HCT116 (cell line): ENCODE data around the gene SDF4. TPM values are rescaled to one million over a fixed set of nuclear protein-coding genes. Genes with fewer than 3 reads are reported as not detected.

Experiments
- ATAC-seq: fragments of 200-7000 bp; cut with Tn5 transposase; 2 replicates; pipeline ENCODE4 v1.9.1; 2020; ENCODE audit warnings: mild to moderate bottlenecking, moderate library complexity
- BruUV-seq: library from RNA; stranded (reverse); fragments of 400-500 nt; replicated peaks from 2 replicates; lab custom pipeline; 2021; lab: Mats Ljungman, UMichigan
- CTCF ChIA-PET: fragments of 300-600 bp; sonication (Branson Sonifier 250); formaldehyde crosslinking; loops from one replicate; lab custom pipeline; 2021; ENCODE audit warnings: antibody characterized with exemption; lab: Charles Lee
- POLR2A ChIA-PET: fragments of 300-600, 350-600 bp; sonication (Branson Sonifier 250); formaldehyde crosslinking; loops from one replicate; lab custom pipeline; 2021; ENCODE audit warnings: antibody characterized with exemption; lab: Charles Lee
- RAD21 ChIA-PET, 2 experiments: fragments of 300-600 bp; sonication (Branson Sonifier 250); formaldehyde crosslinking; loops; one replicate each; lab custom pipeline; 2023; ENCODE audit warnings: low total read pairs in 2 of 2; ENCODE audit not compliant: uncharacterized antibody in 2 of 2, unreplicated experiment in 2 of 2, low non-redundant PET in 1 of 2; lab: Charles Lee
- DNase-seq: peaks from one replicate; pipeline ENCODE4 v3.0.0-alpha.2; 2010; ENCODE audit warnings: low read depth, low spot score
- H2AFZ ChIP-seq: fragments of 200-600 bp; shearing (Covaris generic), sonication (generic); 2 replicates; pipeline ENCODE4 v1.6.1; 2017; ENCODE audit warnings: low read depth, mixed run types, mixed read lengths, antibody characterized with exemption, low read length; ENCODE audit not compliant: poor library complexity, severe bottlenecking
- H3K27ac ChIP-seq: 2 replicates; pipeline ENCODE4 v1.5.1; 2012; ENCODE audit warnings: low read depth, low read length
- H3K27me3 ChIP-seq: fragments of 200-600 bp; sonication (generic); 2 replicates; pipeline ENCODE4 v1.6.1; 2016; ENCODE audit warnings: mixed run types, low read length, mixed read lengths; ENCODE audit not compliant: insufficient read depth
- H3K36me3 ChIP-seq, 2 experiments: fragments of 200-500 bp in 1 of 2; fragments of 200-600 bp in 1 of 2; sonication (Bioruptor generic) in 1 of 2; sonication (generic) in 1 of 2; 2 replicates each; pipeline versions ENCODE4 v1.5.1 to v1.6.1; 2014 to 2016; ENCODE audit warnings: low read length in 2 of 2, inconsistent platforms in 1 of 2, mixed read lengths in 1 of 2, mixed run types in 1 of 2; ENCODE audit not compliant: insufficient read depth in 2 of 2, control insufficient read depth in 1 of 2
- H3K4me1 ChIP-seq, 2 experiments: fragments of 200-600 bp in 1 of 2; sonication (generic) in 1 of 2; 2 replicates each; pipeline versions ENCODE4 v1.5.1 to v1.6.1; 2012 to 2017; ENCODE audit warnings: low read length in 2 of 2, inconsistent platforms in 1 of 2, mild to moderate bottlenecking in 1 of 2, mixed read lengths in 1 of 2, mixed run types in 1 of 2, moderate library complexity in 1 of 2; ENCODE audit not compliant: insufficient read depth in 2 of 2, control insufficient read depth in 1 of 2
- H3K4me2 ChIP-seq: fragments of 200-600 bp; sonication (generic); 2 replicates; pipeline ENCODE4 v1.6.1; 2017; ENCODE audit warnings: mixed run types, low read length, mixed read lengths
- H3K4me3 ChIP-seq, 2 experiments: fragments of 200-600 bp in 1 of 2; sonication (generic) in 1 of 2; replicated peaks in 1 of 2; 2 replicates each; pipeline ENCODE4 v1.5.1; 2011 to 2016; ENCODE audit warnings: low read length in 2 of 2, control low read depth in 1 of 2, low read depth in 1 of 2, mild to moderate bottlenecking in 1 of 2, mixed read lengths in 1 of 2, mixed run types in 1 of 2
- H3K79me2 ChIP-seq: fragments of 200-600 bp; sonication (generic); 2 replicates; pipeline ENCODE4 v1.6.1; 2017; ENCODE audit warnings: mild to moderate bottlenecking, mixed run types, low read length, moderate library complexity, mixed read lengths; ENCODE audit not compliant: insufficient read depth
- H3K9ac ChIP-seq: fragments of 200-600 bp; sonication (generic); 2 replicates; pipeline ENCODE4 v1.6.1; 2016; ENCODE audit warnings: low read length, mixed read lengths
- H3K9me2 ChIP-seq: fragments of 200-600 bp; sonication (generic), shearing (Covaris generic); 2 replicates; pipeline ENCODE4 v1.6.1; 2017; ENCODE audit warnings: mixed run types, mild to moderate bottlenecking, moderate library complexity; ENCODE audit not compliant: insufficient read depth
- H3K9me3 ChIP-seq, 2 experiments: fragments of 200-500 bp in 1 of 2; fragments of 200-600 bp in 1 of 2; sonication (Bioruptor generic) in 1 of 2; sonication (generic) in 1 of 2; 2 replicates each; pipeline ENCODE4 v1.6.1; 2014 to 2017; ENCODE audit warnings: low read length in 2 of 2, mixed read lengths in 2 of 2, inconsistent platforms in 1 of 2, low read depth in 1 of 2, mild to moderate bottlenecking in 1 of 2, mixed run types in 1 of 2, moderate library complexity in 1 of 2; ENCODE audit not compliant: control insufficient read depth in 1 of 2, insufficient read depth in 1 of 2
- H4K20me1 ChIP-seq: fragments of 200-600 bp; sonication (generic), shearing (Covaris generic); 2 replicates; pipeline ENCODE4 v1.6.1; 2017; ENCODE audit warnings: mixed run types, mild to moderate bottlenecking, moderate library complexity; ENCODE audit not compliant: insufficient read depth
- CBX3 ChIP-seq: IDR thresholded peaks from 2 replicates; pipeline ENCODE4 v1.6.1; 2012; ENCODE audit warnings: low read depth
- CTCF ChIP-seq, 3 experiments: fragments of 200-600 bp in 1 of 3; sonication (generic) in 1 of 3; IDR thresholded peaks in 2 of 3; conservative IDR thresholded peaks in 1 of 3; 2 replicates each; pipeline ENCODE4 v1.5.1; 2012 to 2017; ENCODE audit warnings: low read depth in 2 of 3, low read length in 2 of 3, antibody characterized with exemption in 1 of 3, borderline replicate concordance in 1 of 3, control low read depth in 1 of 3, mild to moderate bottlenecking in 1 of 3, mixed read lengths in 1 of 3, mixed run types in 1 of 3, moderate library complexity in 1 of 3; ENCODE audit not compliant: insufficient read depth in 1 of 3
- EGR1 ChIP-seq: IDR thresholded peaks from 2 replicates; pipeline ENCODE4 v1.6.1; 2012; ENCODE audit warnings: low read depth
- ELF1 ChIP-seq: IDR thresholded peaks from 2 replicates; pipeline ENCODE4 v1.6.1; 2012; ENCODE audit warnings: low read depth, borderline replicate concordance
- EZH2phosphoT487 ChIP-seq: fragments of 200-600 bp; IDR thresholded peaks from 2 replicates; pipeline ENCODE4 v1.6.1; 2018; ENCODE audit warnings: antibody characterized with exemption, borderline replicate concordance
- JUND ChIP-seq: IDR thresholded peaks from 2 replicates; pipeline ENCODE4 v1.6.1; 2012
- POLR2A ChIP-seq: IDR thresholded peaks from 2 replicates; pipeline ENCODE4 v1.7.0; 2011; ENCODE audit warnings: borderline replicate concordance; ENCODE audit not compliant: insufficient read depth, insufficient read length; ENCODE audit errors: extremely low read depth
- POLR2AphosphoS5 ChIP-seq: IDR thresholded peaks from 2 replicates; pipeline ENCODE4 v1.6.1; 2011; ENCODE audit warnings: mild to moderate bottlenecking, low read depth, low read length, moderate library complexity
- RAD21 ChIP-seq: IDR thresholded peaks from 2 replicates; pipeline ENCODE4 v1.6.1; 2012; ENCODE audit warnings: low read depth, mild to moderate bottlenecking
- REST ChIP-seq: IDR thresholded peaks from 2 replicates; pipeline ENCODE4 v1.6.1; 2012; ENCODE audit warnings: low read depth
- SIN3A ChIP-seq: IDR thresholded peaks from 2 replicates; pipeline ENCODE4 v1.6.1; 2012; ENCODE audit warnings: low read depth
- SP1 ChIP-seq: IDR thresholded peaks from 2 replicates; pipeline ENCODE4 v1.6.1; 2012; ENCODE audit warnings: low read depth
- SRF ChIP-seq: IDR thresholded peaks from 2 replicates; pipeline ENCODE4 v1.6.1; 2012; ENCODE audit warnings: low read depth
- TCF7L2 ChIP-seq: IDR thresholded peaks from 2 replicates; pipeline ENCODE4 v1.7.0; 2011; ENCODE audit warnings: borderline replicate concordance, inconsistent platforms; ENCODE audit not compliant: insufficient read depth, insufficient read length; ENCODE audit errors: extremely low read depth
- ZBTB33 ChIP-seq: IDR thresholded peaks from 2 replicates; pipeline ENCODE4 v1.6.1; 2011; ENCODE audit warnings: mild to moderate bottlenecking, low read length, moderate library complexity; ENCODE audit not compliant: insufficient replicate concordance; ENCODE audit errors: extremely low read depth
- ZNF274 ChIP-seq: fragments of 200-500 bp; sonication (Bioruptor generic); IDR thresholded peaks from 2 replicates; pipeline ENCODE4 v1.6.1; 2014; ENCODE audit warnings: mild to moderate bottlenecking, low read depth, low read length, inconsistent platforms
- intact Hi-C: fragments of 100-400 bp; cut with micrococcal nuclease; formaldehyde crosslinking; loops from 2 replicates; pipeline ENCODE4 v1.10.0; 2022
- total RNA-seq: library from RNA; stranded (reverse); gene quantifications from one replicate; pipeline ENCODE4 v1.2.1, GENCODE V29; 2021; ENCODE audit not compliant: unreplicated experiment

Gene SDF4
- total RNA-seq, 1 experiment from 2014 or later, result 133 TPM

- TF ChIP-seq CTCF (IDR thresholded peaks at IDR 0.05 in 2 of 3, conservative IDR thresholded peaks at IDR 0.05 in 1 of 3; ENCODE audit: borderline replicate concordance in 1 of 3, insufficient read depth in 1 of 3, low read depth in 2 of 3, low read length in 2 of 3) (no peak), SRF (no peak), ELF1 (no peak), TCF7L2 (peak; percentile 17), EGR1 (no peak), SIN3A (no peak), EZH2phosphoT487 (no peak), POLR2A (peak; percentile 44)
Observed at GRCh38 chr1:1231400-1232207, at the start of gene SDF4 (continued).

GRCh38 chr1:1280782-1281481 lies 49.1 kb upstream of the SDF4 start:
- H3K9ac ChIP-seq, result no peak overlapping the region
- H4K20me1 ChIP-seq, result no peaks in the 10 kb centered on the region
- intact Hi-C loops, result no loop called here
- H3K27me3 ChIP-seq, result no peaks in the 10 kb centered on the region
- DNase-seq (no peak), ATAC-seq (no peak)
- RAD21 ChIA-PET, result no interaction called here
- CTCF ChIA-PET, result no interaction called here
- H3K9me2 ChIP-seq, result no peaks in the 10 kb centered on the region
- POLR2A ChIA-PET, result no interaction called here
- no TSS peak for BruUV-seq
- H3K27ac ChIP-seq, result no peak overlapping the region
- no peaks in the 10 kb centered on the region for H3K36me3 ChIP-seq
- H3K79me2 ChIP-seq, result no peaks in the 10 kb centered on the region
- no peaks in the 10 kb centered on the region for H3K9me3 ChIP-seq
- H3K4me3 ChIP-seq, result no peak overlapping the region
- H3K4me1 ChIP-seq, result peaks cover 0 to 26% of the 10 kb centered on the region in 2 experiments; a peak in 3 of 4 replicates
- no peak overlapping the region for H2AFZ ChIP-seq
- H3K4me2 ChIP-seq, result no peak overlapping the region
- TF ChIP-seq POLR2A (no peak), EZH2phosphoT487 (no peak), JUND (no peak), POLR2AphosphoS5 (no peak), EGR1 (no peak), SP1 (no peak), ZNF274 (no peak), SRF (no peak), REST (no peak), CBX3 (no peak), RAD21 (no peak), SIN3A (no peak), ZBTB33 (no peak)
